CD4-positive, alpha-beta T cell treated with Interleukin-10 for 1 hour (primary cell): ENCODE results near the gene DOCK1.

ENCODE experiments used
- DNase-seq: peaks from one replicate; pipeline ENCODE4 v3.0.0-alpha.2; 2020

The DOCK1 gene

GRCh38 chr10:127375461-127375860 is 470.2 kb downstream of the DOCK1 start:
- DNase-seq, result no peak

GRCh38 chr10:127376071-127376470 is 470.8 kb downstream of the DOCK1 start:
- no peak for DNase-seq

GRCh38 chr10:127378628-127379027 is 473.4 kb downstream of the DOCK1 start:
- DNase-seq, result no peak

DNA sequence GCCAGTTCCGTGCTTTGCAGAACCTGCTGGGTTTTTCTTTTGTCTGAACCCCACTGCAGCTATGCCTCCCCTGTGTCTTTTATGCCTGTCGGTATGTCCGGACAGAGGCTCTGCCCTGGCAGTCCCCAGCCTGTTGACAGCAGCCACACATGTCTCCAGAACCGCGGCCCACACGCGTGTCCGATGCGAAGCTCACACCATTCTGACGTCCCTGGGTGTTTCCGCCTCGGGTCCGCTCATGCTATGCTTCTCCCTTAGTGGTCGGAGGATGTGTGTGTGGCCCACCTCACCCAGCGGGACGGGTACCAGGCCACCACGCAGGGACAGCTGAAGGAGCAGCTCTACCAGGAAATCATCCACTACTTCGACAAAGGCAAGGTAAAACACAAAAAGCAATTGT is 479.3 kb downstream of the DOCK1 start:
- DNase-seq, result no peak

GRCh38 chr10:127385066-127385465 is 479.8 kb downstream of the DOCK1 start:
- DNase-seq, result no peak

DNA sequence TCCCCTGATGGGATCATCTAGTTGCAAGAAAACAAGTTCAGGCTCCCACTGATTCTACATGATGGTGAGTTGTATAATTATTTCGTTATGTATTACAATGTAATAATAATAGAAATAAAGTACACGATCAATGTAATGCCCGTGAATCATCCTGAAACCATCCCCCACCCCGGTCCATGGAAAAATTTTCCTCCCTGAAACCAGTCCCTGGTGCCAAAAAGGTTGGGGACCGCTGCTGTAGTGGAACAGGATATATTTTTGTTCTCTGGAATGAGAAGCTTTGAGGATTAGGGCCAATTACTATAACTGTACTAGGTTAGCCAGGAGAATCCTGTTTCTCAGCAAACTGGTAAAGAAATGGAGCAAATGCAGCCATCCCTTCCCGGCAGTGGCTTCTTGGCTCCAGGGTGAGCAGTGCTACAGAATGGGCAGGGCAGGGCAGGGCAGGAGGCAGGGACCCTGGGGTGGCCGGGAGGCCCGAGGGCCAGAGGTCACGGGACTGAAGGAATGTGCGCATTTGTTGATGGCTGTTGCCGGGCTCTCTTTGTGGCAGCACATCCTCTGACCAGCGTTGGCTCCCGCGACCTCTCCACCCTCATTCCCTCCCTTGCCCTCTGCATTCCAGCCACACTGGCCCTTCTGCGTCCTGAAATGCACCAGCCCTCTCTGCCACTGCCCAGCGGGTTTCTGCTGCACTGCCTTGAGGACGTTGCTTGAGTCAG is 481.5 kb downstream of the DOCK1 start:
- DNase-seq, result no peak

- DNase-seq, result no peak
Measured at GRCh38 chr10:127391875-127392274, 486.6 kb downstream of the DOCK1 start.

- no peak for DNase-seq
Measured at GRCh38 chr10:127392351-127393235, 487.4 kb downstream of the DOCK1 start.

DNA sequence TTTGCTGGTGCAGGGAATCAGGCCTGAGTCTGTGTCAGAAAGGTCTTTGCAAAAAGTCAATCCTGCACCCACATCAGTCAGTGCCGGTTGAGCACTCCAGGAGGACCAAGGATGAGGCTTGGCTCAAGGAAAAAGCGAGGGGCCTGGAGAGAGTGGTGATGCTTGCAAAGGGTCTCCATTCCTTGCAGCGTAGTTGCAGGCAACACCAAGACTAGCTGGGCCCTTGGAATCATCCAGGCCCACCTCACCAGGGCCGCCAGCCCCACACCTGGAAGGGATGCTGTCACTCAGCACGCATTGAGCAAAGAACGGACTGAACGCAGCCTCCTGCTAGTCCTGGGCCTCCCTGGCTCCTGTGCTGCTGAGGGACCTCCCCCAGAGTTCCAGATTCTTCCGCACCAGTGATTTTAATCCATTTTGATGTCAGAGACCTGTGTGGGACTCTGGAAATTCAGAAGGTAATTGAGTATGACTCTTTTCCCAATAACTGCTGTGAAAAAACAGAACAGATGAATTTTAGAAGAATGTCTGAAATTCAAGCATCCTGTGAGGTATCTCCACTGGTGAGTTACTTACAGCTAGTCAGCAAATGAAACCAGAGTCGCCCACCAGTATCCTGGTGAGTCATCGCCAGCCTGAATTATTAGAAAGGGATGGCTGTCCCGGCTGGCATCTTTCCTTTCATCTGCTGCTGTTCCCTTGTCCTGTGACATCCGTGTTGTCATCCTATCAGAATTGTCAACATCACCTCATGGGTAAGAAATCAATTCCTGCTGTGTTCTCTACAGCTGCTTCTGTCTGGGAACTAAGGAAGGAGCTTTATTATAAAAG is 493.1 kb downstream of the DOCK1 start:
- DNase-seq, result no peak

- no peak for DNase-seq
Measured at GRCh38 chr10:127398971-127399365, 493.7 kb downstream of the DOCK1 start.

DNA sequence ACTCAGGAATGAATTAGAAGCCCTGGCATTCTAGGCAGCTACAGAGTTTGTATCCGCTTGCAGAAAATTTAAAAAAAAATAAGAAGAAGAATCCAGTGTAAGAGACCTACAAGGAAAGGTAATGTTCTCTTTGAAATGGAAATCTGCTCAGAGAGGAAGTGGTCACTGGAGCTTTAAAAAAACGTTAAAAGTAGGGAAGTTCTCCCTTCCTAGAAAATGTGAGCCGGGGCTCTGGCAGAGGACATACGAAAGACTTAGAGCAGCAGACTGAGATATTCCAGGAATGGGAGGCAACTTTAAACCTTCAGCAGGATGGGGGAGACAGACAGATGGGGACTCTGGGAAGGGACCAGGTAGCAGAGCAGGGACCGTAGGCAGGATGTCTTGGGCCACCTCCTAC is 494.4 kb downstream of the DOCK1 start:
- DNase-seq, result no peak

GRCh38 chr10:127400216-127400615 is 495.0 kb downstream of the DOCK1 start:
- no peak for DNase-seq

- no peak for DNase-seq
Measured at GRCh38 chr10:127402596-127403409, 497.6 kb downstream of the DOCK1 start.

DNA sequence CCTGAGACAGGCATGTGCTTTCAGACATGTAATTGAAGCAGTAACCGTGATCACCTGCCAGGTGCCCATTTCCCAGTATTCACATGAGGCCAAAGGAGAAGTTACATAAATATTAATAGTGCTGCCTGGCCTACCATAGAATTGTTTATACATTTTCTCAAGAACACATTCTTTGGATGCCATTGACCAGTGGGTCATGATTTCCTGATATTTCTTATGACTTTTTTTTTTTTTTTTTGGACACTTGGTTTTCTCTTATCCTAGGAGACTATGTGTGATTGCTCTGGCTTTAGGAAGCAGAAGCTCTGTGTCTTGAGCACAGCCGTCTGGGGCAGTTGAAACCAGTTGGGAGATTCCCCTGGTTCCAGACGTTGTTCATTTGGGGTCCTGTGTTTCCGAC is 500.0 kb downstream of the DOCK1 start:
- DNase-seq, result no peak

- DNase-seq, result no peak
Measured at GRCh38 chr10:127406018-127406550, 500.9 kb downstream of the DOCK1 start.

DNA sequence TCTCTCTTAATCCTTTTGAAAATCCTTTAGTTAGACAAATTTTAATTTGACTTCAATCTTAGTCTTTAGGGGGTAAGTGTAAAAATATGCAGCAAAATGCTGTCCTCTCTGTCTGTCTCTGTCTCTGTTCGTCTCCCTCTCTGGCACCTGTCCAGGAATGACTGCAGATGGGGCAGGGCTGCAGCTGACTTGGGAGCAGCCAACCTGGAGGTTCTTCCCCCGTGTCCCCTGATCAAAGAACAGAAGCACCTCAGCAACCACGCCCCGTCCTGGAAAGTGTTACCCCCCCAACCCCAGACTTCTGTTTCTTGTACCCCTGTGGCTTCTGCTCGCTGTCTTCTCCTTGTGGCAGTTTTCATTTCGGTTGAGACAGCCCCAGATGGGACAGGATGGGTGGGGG is 502.3 kb downstream of the DOCK1 start:
- DNase-seq, result no peak

DNA sequence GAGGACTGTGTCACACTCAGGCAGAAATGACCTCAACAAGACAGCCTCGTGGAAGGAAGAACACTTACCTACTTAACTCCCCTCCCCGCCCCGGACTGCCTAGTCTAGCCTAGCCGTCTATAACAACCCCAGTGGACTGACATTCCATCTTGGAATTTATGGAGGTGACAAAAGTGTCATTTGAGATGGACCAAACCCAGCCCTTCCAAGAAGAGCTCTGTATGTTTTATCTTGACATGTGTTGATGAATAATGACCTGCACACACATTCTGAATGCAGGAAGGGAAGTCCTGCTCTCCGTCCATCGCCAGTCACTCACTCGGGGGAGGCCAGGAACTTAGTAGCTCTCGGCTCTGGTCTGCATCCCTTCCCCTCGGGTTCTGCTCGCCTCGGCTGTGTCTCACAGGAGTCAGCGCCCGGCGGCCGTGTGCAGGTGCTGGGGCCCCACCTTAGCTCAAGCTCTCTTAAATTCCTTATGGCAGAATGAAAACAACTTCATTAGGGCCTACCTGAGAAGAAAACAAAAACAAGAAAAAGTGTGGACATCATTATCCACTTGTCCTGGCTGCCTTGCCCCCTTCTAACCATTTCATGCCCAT is 503.0 kb downstream of the DOCK1 start:
- no peak for DNase-seq

DNA sequence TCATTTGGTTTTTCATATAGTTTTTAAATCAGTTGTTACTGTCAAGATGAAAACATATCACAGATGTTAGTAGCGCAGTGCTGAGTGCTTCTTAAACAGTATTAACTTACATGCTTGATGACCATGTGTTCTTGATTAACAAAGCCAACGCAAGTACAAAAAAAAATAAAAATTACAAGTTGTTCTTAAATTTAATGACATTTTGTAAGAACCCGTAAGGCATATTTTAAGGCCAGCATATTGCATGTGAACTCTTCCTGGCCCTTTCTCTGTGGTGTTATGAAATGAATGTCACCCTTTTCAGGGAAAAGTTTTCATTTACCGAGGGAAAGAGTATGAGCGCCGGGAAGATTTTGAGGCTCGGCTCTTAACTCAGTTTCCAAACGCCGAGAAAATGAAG is 503.5 kb downstream of the DOCK1 start:
- DNase-seq, result no peak

DNA sequence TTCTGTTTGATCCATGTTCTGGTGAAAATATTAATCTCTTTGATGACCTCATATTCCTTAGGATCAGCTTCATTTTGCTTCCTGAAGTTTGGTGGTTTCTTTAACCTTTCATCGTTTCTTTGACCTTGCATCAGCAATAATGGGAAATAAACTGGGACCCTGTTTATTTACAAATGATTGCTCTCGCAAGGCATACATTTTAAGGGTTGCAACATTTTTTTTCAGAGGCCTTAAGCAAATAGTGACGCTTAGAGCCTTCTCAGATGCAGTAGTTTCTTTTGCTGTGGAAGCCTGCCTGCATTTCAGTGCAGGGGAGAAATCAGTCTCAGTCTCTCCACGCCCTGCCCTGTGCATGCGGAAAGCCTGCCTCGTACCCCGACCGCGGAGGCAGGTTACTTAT is 504.8 kb downstream of the DOCK1 start:
- no peak for DNase-seq

DNA sequence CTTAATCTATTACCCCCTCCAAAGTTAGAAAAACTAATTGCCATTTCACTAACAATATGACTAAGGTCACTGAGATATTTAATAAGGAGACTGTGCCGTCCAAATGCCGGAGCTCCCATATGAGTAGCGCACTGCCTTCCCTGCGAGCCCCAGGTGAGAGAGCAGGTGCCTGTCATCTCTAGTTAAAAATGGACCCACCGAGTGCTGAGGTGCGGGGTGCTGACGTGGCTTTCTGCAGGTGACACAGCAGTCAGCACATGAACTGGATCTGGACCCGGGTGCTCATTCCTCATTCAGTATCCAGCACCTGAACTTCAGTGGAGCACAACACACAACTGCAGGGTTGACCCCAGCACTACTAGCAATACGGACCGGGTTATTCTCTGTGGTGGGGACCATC is 505.8 kb downstream of the DOCK1 start:
- no peak for DNase-seq

- no peak for DNase-seq
Measured at GRCh38 chr10:127413326-127413725, 508.1 kb downstream of the DOCK1 start.

DNA sequence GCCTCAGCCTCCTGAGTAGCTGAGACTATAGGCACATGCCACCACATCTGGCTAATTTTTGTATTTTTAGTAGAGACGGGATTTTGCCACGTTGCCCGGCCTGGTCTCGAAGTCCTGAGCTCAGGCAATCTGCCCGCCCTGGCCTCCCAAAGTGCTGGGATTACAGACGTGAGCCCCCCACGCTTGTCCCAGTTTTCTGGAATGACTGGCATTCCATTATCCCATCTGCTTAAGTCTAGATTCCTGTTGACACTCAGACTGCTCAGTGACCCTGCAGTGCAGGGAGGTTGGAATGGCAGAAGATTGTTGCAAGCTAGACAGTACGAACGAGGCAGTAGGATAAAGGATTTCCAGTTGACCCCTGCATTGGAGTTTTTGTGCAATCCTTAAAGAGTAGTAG is 508.8 kb downstream of the DOCK1 start:
- DNase-seq, result no peak
